ENCODE measurements around the gene GRIK3. TPM values are rescaled to one million over a fixed set of nuclear protein-coding genes. Genes with fewer than 3 reads are reported as not detected.

The GRIK3 gene
- total RNA-seq, 6 experiments from 2014 or later, result 0.07 TPM; not detected in 5

DNA sequence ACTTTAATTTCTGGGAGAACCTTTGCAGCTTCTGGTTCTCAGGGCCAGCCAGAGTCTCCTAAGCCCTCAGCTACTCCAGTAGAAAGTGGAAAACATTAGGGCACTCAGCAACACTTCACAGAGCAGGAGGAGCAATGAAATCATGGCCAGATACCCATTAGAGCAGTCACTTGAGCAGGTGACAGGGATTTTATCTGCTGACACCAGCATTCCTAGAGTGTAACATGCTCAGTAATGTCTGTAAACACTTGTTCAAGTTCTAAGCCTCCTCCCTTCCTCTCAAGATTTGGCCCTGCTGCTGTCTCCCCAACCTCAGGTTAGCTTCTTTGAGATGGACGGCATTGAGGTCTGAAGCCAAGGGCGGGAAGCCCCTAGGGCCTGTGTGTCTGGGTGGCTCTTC is 218.0 kb downstream of the GRIK3 start:
- H3K4me3 ChIP-seq, result no peak overlapping the region
- H3K4me1 ChIP-seq, result no peaks in the 10 kb centered on the region
- intact Hi-C loops (cut with DNase I), result no loop called here
- H3K36me3 ChIP-seq, result no peaks in the 10 kb centered on the region
- no peak for TF ChIP-seq POLR2A (IDR thresholded peaks at IDR 0.05)
- TF ChIP-seq, protein P1, sequence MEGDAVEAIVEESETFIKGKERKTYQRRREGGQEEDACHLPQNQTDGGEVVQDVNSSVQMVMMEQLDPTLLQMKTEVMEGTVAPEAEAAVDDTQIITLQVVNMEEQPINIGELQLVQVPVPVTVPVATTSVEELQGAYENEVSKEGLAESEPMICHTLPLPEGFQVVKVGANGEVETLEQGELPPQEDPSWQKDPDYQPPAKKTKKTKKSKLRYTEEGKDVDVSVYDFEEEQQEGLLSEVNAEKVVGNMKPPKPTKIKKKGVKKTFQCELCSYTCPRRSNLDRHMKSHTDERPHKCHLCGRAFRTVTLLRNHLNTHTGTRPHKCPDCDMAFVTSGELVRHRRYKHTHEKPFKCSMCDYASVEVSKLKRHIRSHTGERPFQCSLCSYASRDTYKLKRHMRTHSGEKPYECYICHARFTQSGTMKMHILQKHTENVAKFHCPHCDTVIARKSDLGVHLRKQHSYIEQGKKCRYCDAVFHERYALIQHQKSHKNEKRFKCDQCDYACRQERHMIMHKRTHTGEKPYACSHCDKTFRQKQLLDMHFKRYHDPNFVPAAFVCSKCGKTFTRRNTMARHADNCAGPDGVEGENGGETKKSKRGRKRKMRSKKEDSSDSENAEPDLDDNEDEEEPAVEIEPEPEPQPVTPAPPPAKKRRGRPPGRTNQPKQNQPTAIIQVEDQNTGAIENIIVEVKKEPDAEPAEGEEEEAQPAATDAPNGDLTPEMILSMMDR (IDR thresholded peaks at IDR 0.05), result no peak
- DNase-seq (peak in 1 of 3 donors; percentile 14), ATAC-seq (no peak)
- no peaks in the 10 kb centered on the region for H3K9me3 ChIP-seq
- no peak overlapping the region for H3K27ac ChIP-seq
- WGBS (ENCODE audit: insufficient coverage, low coverage, low lambda C conversion rate, missing lambda C conversion rate), result 80% methylated on average over 1 of the region's 2 CpGs
- H3K27me3 ChIP-seq, result no peaks in the 10 kb centered on the region

DNA sequence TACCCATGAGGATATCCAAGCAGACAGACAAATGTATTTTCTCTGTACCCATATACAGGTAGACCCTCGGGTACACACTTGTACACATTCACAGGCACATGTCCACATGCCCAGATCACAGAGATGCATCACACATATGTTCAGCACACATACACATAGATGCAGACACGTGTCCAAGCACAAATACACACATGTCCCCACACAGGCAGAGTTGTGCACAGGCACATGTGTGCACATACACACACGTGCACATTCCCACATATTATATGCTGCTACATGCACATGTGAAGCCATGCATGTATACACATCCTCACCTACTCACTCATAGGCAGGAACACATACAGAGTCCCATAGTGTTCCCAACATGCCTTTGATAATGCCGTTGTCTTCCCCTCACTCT is 219.5 kb downstream of the GRIK3 start:
- H3K4me1 ChIP-seq, result no peaks in the 10 kb centered on the region
- H3K27ac ChIP-seq, result no peak overlapping the region
- WGBS (ENCODE audit: insufficient coverage, low coverage, low lambda C conversion rate, missing lambda C conversion rate), result 31% methylated on average over 2 of the region's 4 CpGs
- no peak overlapping the region for H3K4me3 ChIP-seq
- no peaks in the 10 kb centered on the region for H3K27me3 ChIP-seq
- DNase-seq (no peak), ATAC-seq (no peak)
- H3K9me3 ChIP-seq, result no peaks in the 10 kb centered on the region
- intact Hi-C loops (cut with DNase I), result no loop called here
- TF ChIP-seq, protein P1 (IDR thresholded peaks at IDR 0.05), result no peak
- no peak for TF ChIP-seq POLR2A (IDR thresholded peaks at IDR 0.05)
- H3K36me3 ChIP-seq, result no peaks in the 10 kb centered on the region

DNA sequence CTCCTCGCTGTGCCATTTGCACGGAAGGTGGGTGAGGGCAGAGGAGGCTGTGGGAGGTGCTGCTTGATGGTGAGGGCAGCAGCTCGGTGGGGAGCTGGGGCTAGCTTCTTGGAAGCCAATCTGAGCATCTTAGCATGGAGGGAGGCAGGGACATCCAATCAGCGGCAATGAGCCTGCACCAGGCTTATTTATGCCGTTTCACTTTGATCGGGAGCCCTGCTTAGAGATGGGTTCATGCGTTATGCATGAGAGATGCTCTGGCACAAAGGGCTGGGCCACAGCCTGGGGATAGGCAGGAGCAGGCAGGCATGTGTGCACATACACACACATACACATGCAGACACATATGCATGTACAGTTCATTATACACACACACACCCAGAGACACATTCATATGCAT is 220.2 kb downstream of the GRIK3 start:
- H3K27ac ChIP-seq, result no peak overlapping the region
- no peaks in the 10 kb centered on the region for H3K4me1 ChIP-seq
- WGBS (ENCODE audit: insufficient coverage, low coverage, low lambda C conversion rate, missing lambda C conversion rate), result 88% methylated on average over 6 of the region's 7 CpGs
- DNase-seq (no peak), ATAC-seq (no peak)
- intact Hi-C loops (cut with DNase I), result no loop called here
- H3K27me3 ChIP-seq, result no peaks in the 10 kb centered on the region
- no peak overlapping the region for H3K4me3 ChIP-seq
- no peak for TF ChIP-seq POLR2A (IDR thresholded peaks at IDR 0.05)
- TF ChIP-seq, protein P1 (IDR thresholded peaks at IDR 0.05), result no peak
- no peaks in the 10 kb centered on the region for H3K9me3 ChIP-seq
- H3K36me3 ChIP-seq, result no peaks in the 10 kb centered on the region

DNA sequence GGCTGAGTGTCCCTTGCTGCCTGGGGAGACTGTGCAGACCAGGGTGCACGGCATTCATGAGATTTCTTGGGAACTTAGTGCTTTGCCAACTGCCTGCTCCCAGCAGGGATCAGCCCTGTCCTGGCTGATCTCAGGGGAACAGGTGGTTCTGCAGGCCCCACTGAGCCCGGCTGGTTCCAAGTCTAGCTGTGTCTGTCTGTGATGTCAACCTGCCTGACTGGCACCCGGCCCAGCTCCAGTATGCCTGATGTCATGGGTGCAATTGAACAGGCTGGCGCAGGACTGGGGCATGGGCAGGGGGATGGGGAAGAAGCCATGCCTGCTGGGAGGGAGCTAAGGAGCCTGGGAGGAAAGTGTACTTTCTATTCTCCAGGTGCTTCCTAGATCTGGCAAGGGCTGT is 227.1 kb downstream of the GRIK3 start:
- no peak for ATAC-seq
- Histone ChIP-seq H3K4me3 (no peak overlapping the region), H3K27me3 (no peaks in the 10 kb centered on the region), H3K9me3 (no peaks in the 10 kb centered on the region), H3K4me1 (no peaks in the 10 kb centered on the region), H3K36me3 (no peaks in the 10 kb centered on the region), H3K27ac (no peak overlapping the region)
- intact Hi-C loops (cut with DNase I), result no loop called here
- TF ChIP-seq POLR2A (IDR thresholded peaks at IDR 0.05), result no peak
- TF ChIP-seq, protein P1 (IDR thresholded peaks at IDR 0.05), result no peak
- peak in 1 of 3 donors; percentile 46 for DNase-seq
- WGBS (ENCODE audit: insufficient coverage, low coverage, low lambda C conversion rate, missing lambda C conversion rate), result 80% methylated on average over 1 of the region's 4 CpGs

Data from right lobe of liver (tissue), 6 donors.